ENCODE results near the gene TNFSF13.
A peak's percentile ranks its signal among the peaks of the same experiment; 100 is the strongest.

TNFSF13 gene

GRCh38 chr17:7558544-7559319, at the start of gene TNFSF13:
Gene TNFSF13, plus strand, starts transcription at chr17:7558750. Its CDS starts 290 bp downstream, at chr17:7559040.
- DNase-seq (ENCODE audit: low read depth): no peak

- no peak for DNase-seq (ENCODE audit: low read depth)
These were observed 49.7 kb upstream of the TNFSF13 start for GRCh38 chr17:7508846-7509245.

GRCh38 chr17:7509937-7510336, 48.6 kb upstream of the TNFSF13 start:
- DNase-seq (ENCODE audit: low read depth): no peak

GRCh38 chr17:7511108-7511507, 47.4 kb upstream of the TNFSF13 start:
- no peak for DNase-seq (ENCODE audit: low read depth)

- no peak for DNase-seq (ENCODE audit: low read depth)
These were observed 46.4 kb upstream of the TNFSF13 start for GRCh38 chr17:7512105-7512504.

- no peak for DNase-seq (ENCODE audit: low read depth)
These were observed 45.6 kb upstream of the TNFSF13 start for GRCh38 chr17:7512824-7513540.

GRCh38 chr17:7513850-7514419, 44.6 kb upstream of the TNFSF13 start:
- DNase-seq (ENCODE audit: low read depth): no peak

GRCh38 chr17:7515911-7516610, 42.5 kb upstream of the TNFSF13 start:
- no peak for DNase-seq (ENCODE audit: low read depth)

GRCh38 chr17:7523033-7523432, 35.5 kb upstream of the TNFSF13 start:
- DNase-seq (ENCODE audit: low read depth): no peak

GRCh38 chr17:7528842-7529241, 29.7 kb upstream of the TNFSF13 start:
- no peak for DNase-seq (ENCODE audit: low read depth)

GRCh38 chr17:7530023-7530900, 28.3 kb upstream of the TNFSF13 start:
- DNase-seq (ENCODE audit: low read depth): no peak

GRCh38 chr17:7538050-7538449, 20.5 kb upstream of the TNFSF13 start:
- DNase-seq (ENCODE audit: low read depth): no peak

- no peak for DNase-seq (ENCODE audit: low read depth)
These were observed 19.5 kb upstream of the TNFSF13 start for GRCh38 chr17:7538891-7539545.

- DNase-seq (ENCODE audit: low read depth): no peak
These were observed 17.4 kb upstream of the TNFSF13 start for GRCh38 chr17:7541074-7541621.

- no peak for DNase-seq (ENCODE audit: low read depth)
These were observed 13.6 kb upstream of the TNFSF13 start for GRCh38 chr17:7544911-7545310.

GRCh38 chr17:7548585-7549400, 9.8 kb upstream of the TNFSF13 start, which contains the start of gene TNFSF12:
Gene TNFSF12, plus strand, starts transcription at chr17:7549058. Its CDS starts 96 bp downstream, at chr17:7549154.
- DNase-seq (ENCODE audit: low read depth): peak; percentile 38

- no peak for DNase-seq (ENCODE audit: low read depth)
These were observed 9.0 kb upstream of the TNFSF13 start for GRCh38 chr17:7549401-7550055.

GRCh38 chr17:7550344-7550743, 8.2 kb upstream of the TNFSF13 start:
- no peak for DNase-seq (ENCODE audit: low read depth)

GRCh38 chr17:7551396-7551795, 7.2 kb upstream of the TNFSF13 start:
- DNase-seq (ENCODE audit: low read depth): no peak
